ENCODE measurements around the gene CXXC4. TPM values are rescaled to one million over a fixed set of nuclear protein-coding genes. Genes with fewer than 3 reads are reported as not detected.

Gene CXXC4
- total RNA-seq, 1 experiment from 2014 or later, result 0.59 TPM

GRCh38 chr4:104532677-104533076, 38.0 kb upstream of the CXXC4 start:
- H3K9me3 ChIP-seq (ENCODE audit: control insufficient read depth, insufficient read depth, low read depth, low read length), result no peaks in the 10 kb centered on the region
- ChIA-PET POLR2A (no interaction called here), CTCF (no interaction called here)

GRCh38 chr4:104531390-104531789, 36.7 kb upstream of the CXXC4 start:
- H3K4me1 ChIP-seq (ENCODE audit: control insufficient read depth, insufficient read depth, low read length), result no peaks in the 10 kb centered on the region
- H3K27ac ChIP-seq (ENCODE audit: low read length), result no peak overlapping the region
- ATAC-seq, result no peak
- intact Hi-C loops (cut with micrococcal nuclease; ENCODE audit: unreplicated experiment) (no loop called here), in situ Hi-C loops (cut with HindIII; ENCODE audit: low pct_unique_long_range_greater_than_20kb, low sequenced_read_pairs) (no loop called here)
- no peak overlapping the region for H3K4me3 ChIP-seq (ENCODE audit: low read depth in 2 of 2, low read length in 2 of 2)
- CTCF ChIA-PET, result no interaction called here
- peak; percentile 14; the same call in 1 of the 2 replicates for TF ChIP-seq CTCF (IDR thresholded peaks at IDR 0.05)
- no peak for TF ChIP-seq REST (IDR thresholded peaks at IDR 0.05; ENCODE audit: insufficient read depth in 1 of 2, low read depth in 2 of 2, low read length in 1 of 2)
- TF ChIP-seq SIN3A (IDR thresholded peaks at IDR 0.05; ENCODE audit: borderline replicate concordance, insufficient read depth, low read depth, low read length), result no peak
- no peak for TF ChIP-seq POLR2AphosphoS5 (IDR thresholded peaks at IDR 0.05; ENCODE audit: low read depth, low read length)
- TF ChIP-seq TCF7L2 (IDR thresholded peaks at IDR 0.05; ENCODE audit: low read depth, low read length), result no peak
- DNase-seq (ENCODE audit: low read depth, low spot score), result no peak
- H3K9me3 ChIP-seq (ENCODE audit: control insufficient read depth, insufficient read depth, low read depth, low read length), result no peaks in the 10 kb centered on the region
- H3K36me3 ChIP-seq (ENCODE audit: control insufficient read depth, insufficient read depth, low read length), result no peaks in the 10 kb centered on the region
- POLR2A ChIA-PET, result no interaction called here
- BruUV-seq (replicated peaks), result no TSS peak
- no peaks in the 10 kb centered on the region for H3K27me3 ChIP-seq (ENCODE audit: control insufficient read depth, insufficient read depth, low read length)

More at GRCh38 chr4:104532677-104533076, 38.0 kb upstream of the CXXC4 start:
- DNase-seq (ENCODE audit: low read depth, low spot score) (no peak), ATAC-seq (no peak)
- Histone ChIP-seq H3K4me3 (ENCODE audit: low read depth in 2 of 2, low read length in 2 of 2) (no peak overlapping the region), H3K36me3 (ENCODE audit: control insufficient read depth, insufficient read depth, low read length) (no peaks in the 10 kb centered on the region), H3K27ac (ENCODE audit: low read length) (no peak overlapping the region), H3K27me3 (ENCODE audit: control insufficient read depth, insufficient read depth, low read length) (no peaks in the 10 kb centered on the region), H3K4me1 (ENCODE audit: control insufficient read depth, insufficient read depth, low read length) (no peaks in the 10 kb centered on the region)
- intact Hi-C loops (cut with micrococcal nuclease; ENCODE audit: unreplicated experiment) (no loop called here), in situ Hi-C loops (cut with HindIII; ENCODE audit: low pct_unique_long_range_greater_than_20kb, low sequenced_read_pairs) (no loop called here)
- no TSS peak for BruUV-seq (replicated peaks)
- TF ChIP-seq REST (IDR thresholded peaks at IDR 0.05; ENCODE audit: insufficient read depth in 1 of 2, low read depth in 2 of 2, low read length in 1 of 2), result no peak
- TF ChIP-seq POLR2AphosphoS5 (IDR thresholded peaks at IDR 0.05; ENCODE audit: low read depth, low read length), result no peak
- TF ChIP-seq SIN3A (IDR thresholded peaks at IDR 0.05; ENCODE audit: borderline replicate concordance, insufficient read depth, low read depth, low read length), result no peak
- TF ChIP-seq TCF7L2 (IDR thresholded peaks at IDR 0.05; ENCODE audit: low read depth, low read length), result no peak
- TF ChIP-seq CTCF (IDR thresholded peaks at IDR 0.05), result no peak
